ENCODE measurements around the gene DNM1.
"Not testable (repeated sequence)": the region's sequence is repeated elsewhere in the genome, so short reads cannot be mapped to it uniquely, and the experiment has no call there.

Gene DNM1

GRCh38 chr9:128276008-128276573 lies 72.9 kb downstream of the DNM1 start, which contains the start of gene SWI5:
Gene SWI5, plus strand, starts transcription at chr9:128276276.
- H3K36me3 Mint-ChIP-seq (ENCODE audit: low read depth): peaks cover 14% of the 10 kb centered on the region
- H3K9me3 Mint-ChIP-seq: no peaks in the 10 kb centered on the region
- no peaks in the 10 kb centered on the region for H3K27me3 Mint-ChIP-seq (ENCODE audit: low read depth)
- peak within 1 kb of the TSS; percentile 92 for H3K4me3 Mint-ChIP-seq
- peak within 1 kb of the TSS; percentile 96 for H3K27ac Mint-ChIP-seq
- peaks cover 41% of the 10 kb centered on the region for H3K4me1 Mint-ChIP-seq (ENCODE audit: low read depth)

- Mint-ChIP-seq H3K27me3 (ENCODE audit: low read depth) (no peaks in the 10 kb centered on the region), H3K27ac (peak overlapping the region; percentile 96), H3K4me3 (peak overlapping the region; percentile 92), H3K36me3 (ENCODE audit: low read depth) (peaks cover 12% of the 10 kb centered on the region), H3K4me1 (ENCODE audit: low read depth) (peaks cover 41% of the 10 kb centered on the region), H3K9me3 (no peaks in the 10 kb centered on the region)
Measured at GRCh38 chr9:128276574-128277270, 73.5 kb downstream of the DNM1 start.

GRCh38 chr9:128279088-128280073 lies 76.2 kb downstream of the DNM1 start:
- H3K4me1 Mint-ChIP-seq (ENCODE audit: low read depth): peaks cover 28% of the 10 kb centered on the region
- not testable (repeated sequence) for H3K27me3 Mint-ChIP-seq (ENCODE audit: low read depth); H3K9me3 Mint-ChIP-seq; H3K4me3 Mint-ChIP-seq; H3K27ac Mint-ChIP-seq; H3K36me3 Mint-ChIP-seq (ENCODE audit: low read depth)

DNA sequence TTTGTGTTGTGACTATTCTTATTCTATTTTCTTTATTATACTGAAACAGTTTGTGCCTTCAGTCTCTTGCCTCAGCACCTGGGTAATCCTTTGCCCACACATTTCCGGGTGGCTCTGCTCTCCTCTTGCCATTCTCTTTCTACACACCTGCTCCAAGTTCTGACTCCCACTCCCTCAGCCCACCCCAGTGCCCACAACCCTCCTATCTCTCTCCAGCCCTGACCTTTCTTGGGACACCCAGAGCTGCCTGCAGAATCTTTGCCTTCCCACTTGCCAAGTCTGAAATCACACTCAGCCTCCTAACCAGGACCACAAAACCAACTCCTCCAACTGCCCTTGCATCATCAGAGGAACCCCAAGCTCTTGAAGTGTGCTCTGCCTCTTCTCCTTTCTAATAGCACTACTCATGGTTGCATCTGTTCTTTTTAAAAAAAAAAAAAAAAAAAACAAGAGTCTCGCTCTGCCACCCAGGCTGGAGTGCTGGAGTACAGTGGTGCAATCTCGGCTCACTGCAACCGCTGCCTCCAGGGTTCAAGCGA lies 77.0 kb downstream of the DNM1 start:
- H3K27ac Mint-ChIP-seq: no peak overlapping the region
- no peaks in the 10 kb centered on the region for H3K27me3 Mint-ChIP-seq (ENCODE audit: low read depth)
- peaks cover 20% of the 10 kb centered on the region for H3K4me1 Mint-ChIP-seq (ENCODE audit: low read depth)
- peaks cover 5% of the 10 kb centered on the region for H3K36me3 Mint-ChIP-seq (ENCODE audit: low read depth)
- H3K4me3 Mint-ChIP-seq: peak overlapping the region; percentile 16
- no peaks in the 10 kb centered on the region for H3K9me3 Mint-ChIP-seq

- Mint-ChIP-seq H3K27me3 (ENCODE audit: low read depth) (no peaks in the 10 kb centered on the region), H3K4me3 (no peak overlapping the region), H3K9me3 (no peaks in the 10 kb centered on the region), H3K36me3 (ENCODE audit: low read depth) (no peaks in the 10 kb centered on the region), H3K27ac (no peak overlapping the region), H3K4me1 (ENCODE audit: low read depth) (peaks cover 7% of the 10 kb centered on the region)
Measured at GRCh38 chr9:128282500-128282899, 79.3 kb downstream of the DNM1 start.

DNA sequence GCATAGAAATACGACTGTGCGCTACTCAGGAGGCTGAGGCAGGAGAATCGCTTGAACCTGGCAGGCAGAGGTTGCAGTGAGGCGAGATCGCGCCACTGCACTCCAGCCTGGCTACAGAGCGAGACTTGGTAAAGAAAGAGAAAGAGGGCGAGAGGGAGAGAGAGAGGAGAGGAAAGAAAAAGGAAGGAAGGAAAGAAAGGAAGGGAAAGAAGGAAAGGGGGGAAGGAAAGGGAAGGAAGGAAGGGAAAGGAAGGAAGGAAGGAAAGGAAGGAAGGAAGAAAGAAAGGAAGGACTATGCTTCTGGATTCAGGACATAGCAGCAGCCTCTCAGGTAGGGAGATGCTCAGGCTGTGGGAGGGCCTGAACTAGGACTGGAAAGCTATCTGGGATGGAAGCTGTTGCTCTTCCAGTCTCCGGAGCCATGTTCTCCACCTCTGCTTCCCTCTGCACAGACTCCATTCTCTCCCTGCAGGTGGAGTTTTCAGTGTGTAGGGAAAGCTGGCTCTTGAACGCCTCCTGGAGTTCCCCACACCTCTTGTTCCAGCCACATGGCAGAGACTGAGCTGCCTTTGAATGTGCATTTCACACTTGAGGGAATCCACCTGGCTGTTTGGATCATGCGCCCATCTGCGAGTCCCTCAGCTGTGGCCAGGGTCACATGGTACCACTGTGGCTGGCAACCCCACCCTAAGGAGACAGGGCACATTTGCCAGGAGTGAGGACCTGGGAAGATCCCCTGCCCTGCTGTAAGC lies 82.0 kb downstream of the DNM1 start:
- H3K9me3 Mint-ChIP-seq: no peaks in the 10 kb centered on the region
- no peak overlapping the region for H3K27ac Mint-ChIP-seq
- no peak overlapping the region for H3K4me3 Mint-ChIP-seq
- H3K36me3 Mint-ChIP-seq (ENCODE audit: low read depth): no peaks in the 10 kb centered on the region
- H3K4me1 Mint-ChIP-seq (ENCODE audit: low read depth): peaks cover under 1% of the 10 kb centered on the region
- no peaks in the 10 kb centered on the region for H3K27me3 Mint-ChIP-seq (ENCODE audit: low read depth)

GRCh38 chr9:128286440-128286839 lies 83.3 kb downstream of the DNM1 start:
- Mint-ChIP-seq H3K4me1 (ENCODE audit: low read depth) (no peaks in the 10 kb centered on the region), H3K4me3 (no peak overlapping the region), H3K36me3 (ENCODE audit: low read depth) (no peaks in the 10 kb centered on the region), H3K27ac (no peak overlapping the region), H3K9me3 (no peaks in the 10 kb centered on the region), H3K27me3 (ENCODE audit: low read depth) (no peaks in the 10 kb centered on the region)

DNA sequence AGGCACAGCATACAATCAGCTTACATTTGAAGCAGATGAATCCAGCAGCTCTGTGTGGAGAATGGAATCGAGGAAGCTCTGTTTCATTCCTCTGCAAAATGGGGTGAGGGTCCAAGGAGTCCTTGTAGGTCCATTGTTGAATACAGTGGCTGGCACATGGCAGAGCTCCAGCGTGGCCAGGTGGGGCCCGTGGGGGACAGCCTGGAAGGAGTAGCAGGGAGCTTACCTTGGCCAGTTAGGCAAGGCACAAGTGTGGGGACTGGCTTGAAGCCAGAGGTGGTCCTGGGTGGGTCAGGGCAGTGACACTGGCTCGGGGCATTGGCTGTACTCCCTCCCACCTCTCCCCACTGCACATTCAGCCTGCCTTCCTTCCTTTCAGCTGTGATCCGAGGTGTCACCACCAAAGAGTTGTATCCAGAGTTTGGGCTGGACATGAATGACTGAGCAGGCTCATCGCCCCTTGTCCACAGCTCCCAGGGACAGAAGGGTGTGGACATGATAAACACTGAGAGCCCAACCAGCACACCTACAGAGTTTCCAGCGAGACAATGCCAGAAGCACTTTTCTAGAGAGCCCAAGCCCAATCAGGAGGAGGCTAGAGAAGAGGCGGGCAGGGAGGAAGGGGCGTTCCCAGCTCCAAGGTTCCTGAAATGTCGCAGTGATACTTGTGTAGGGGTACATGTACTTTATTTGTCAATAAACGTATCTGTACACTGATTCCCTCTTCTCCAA lies 85.3 kb downstream of the DNM1 start:
- H3K4me3 Mint-ChIP-seq: no peak overlapping the region
- no peak overlapping the region for H3K27ac Mint-ChIP-seq
- H3K27me3 Mint-ChIP-seq (ENCODE audit: low read depth): no peaks in the 10 kb centered on the region
- no peaks in the 10 kb centered on the region for H3K36me3 Mint-ChIP-seq (ENCODE audit: low read depth)
- H3K4me1 Mint-ChIP-seq (ENCODE audit: low read depth): no peaks in the 10 kb centered on the region
- no peaks in the 10 kb centered on the region for H3K9me3 Mint-ChIP-seq

DNA sequence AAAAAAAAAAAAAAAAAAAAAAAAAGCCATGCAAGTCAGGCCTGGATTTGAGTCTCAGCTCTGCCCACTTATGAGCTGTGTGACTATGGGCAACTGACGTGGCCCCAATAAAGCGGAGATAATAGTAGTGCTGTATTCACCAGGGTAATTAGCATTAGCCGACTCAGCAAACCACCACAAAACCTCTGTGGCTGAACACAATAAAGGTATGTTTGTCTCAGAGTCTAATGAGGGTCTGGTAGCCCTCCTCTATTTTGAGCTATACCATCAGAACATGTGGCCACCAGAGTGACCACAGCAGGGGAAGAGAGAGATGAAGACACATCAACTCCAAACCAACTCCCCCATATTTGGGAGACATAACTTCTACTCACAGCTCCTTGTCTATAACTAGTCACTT lies 88.8 kb downstream of the DNM1 start:
- no peak overlapping the region for H3K27ac Mint-ChIP-seq
- H3K9me3 Mint-ChIP-seq: no peaks in the 10 kb centered on the region
- H3K36me3 Mint-ChIP-seq (ENCODE audit: low read depth): no peaks in the 10 kb centered on the region
- peaks cover 3% of the 10 kb centered on the region for H3K4me1 Mint-ChIP-seq (ENCODE audit: low read depth)
- H3K4me3 Mint-ChIP-seq: no peak overlapping the region
- no peaks in the 10 kb centered on the region for H3K27me3 Mint-ChIP-seq (ENCODE audit: low read depth)

DNA sequence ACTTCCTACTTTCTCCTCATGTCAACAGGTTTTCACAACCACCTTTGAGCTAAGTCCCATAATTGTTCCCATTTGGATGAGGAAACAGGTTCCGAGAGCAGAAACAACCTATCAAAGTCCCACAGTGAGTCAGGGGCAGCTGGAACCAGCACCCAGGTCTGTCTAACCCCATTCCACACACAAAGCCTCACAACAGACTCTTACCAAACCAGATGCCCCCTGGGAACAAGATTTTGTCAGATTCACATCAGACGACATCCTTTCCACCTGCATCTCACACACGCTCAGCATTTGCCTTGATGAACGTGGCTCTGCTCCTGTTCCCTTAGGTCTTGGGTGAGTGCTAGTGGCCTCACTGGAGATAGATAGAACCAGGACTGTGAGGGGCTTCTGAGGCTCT lies 89.9 kb downstream of the DNM1 start:
- Mint-ChIP-seq H3K36me3 (ENCODE audit: low read depth) (no peaks in the 10 kb centered on the region), H3K27ac (no peak overlapping the region), H3K27me3 (ENCODE audit: low read depth) (no peaks in the 10 kb centered on the region), H3K4me1 (ENCODE audit: low read depth) (peaks cover 3% of the 10 kb centered on the region), H3K4me3 (no peak overlapping the region), H3K9me3 (no peaks in the 10 kb centered on the region)

GRCh38 chr9:128294142-128294541 lies 91.0 kb downstream of the DNM1 start:
- Mint-ChIP-seq H3K4me1 (ENCODE audit: low read depth) (peaks cover 3% of the 10 kb centered on the region), H3K9me3 (no peaks in the 10 kb centered on the region), H3K4me3 (no peak overlapping the region), H3K27me3 (ENCODE audit: low read depth) (no peaks in the 10 kb centered on the region), H3K27ac (no peak overlapping the region), H3K36me3 (ENCODE audit: low read depth) (no peaks in the 10 kb centered on the region)

- Mint-ChIP-seq H3K9me3 (no peaks in the 10 kb centered on the region), H3K4me1 (ENCODE audit: low read depth) (peaks cover 3% of the 10 kb centered on the region), H3K27me3 (ENCODE audit: low read depth) (no peaks in the 10 kb centered on the region), H3K27ac (no peak overlapping the region), H3K4me3 (no peak overlapping the region), H3K36me3 (ENCODE audit: low read depth) (no peaks in the 10 kb centered on the region)
Measured at GRCh38 chr9:128296340-128297220, 93.4 kb downstream of the DNM1 start.
